H1 (cell line): ENCODE results near the gene GTF3C5.

Source experiments
- ASH2L ChIP-seq: fragments of 200-600, 300-600 bp; sonication (generic); IDR thresholded peaks from one replicate; pipeline ENCODE4 v1.7.1; 2017; ENCODE audit warnings: low read length
- ATF3 ChIP-seq: IDR thresholded peaks from 2 replicates; pipeline ENCODE4 v1.6.1; 2011; ENCODE audit warnings: low read depth, mild to moderate bottlenecking, low read length; ENCODE audit not compliant: insufficient read depth
- CTCF ChIP-seq, 3 experiments: IDR thresholded peaks; 1 replicate in 2 of 3; 2 replicates in 1 of 3; pipeline versions ENCODE4 v1.5.1 to v1.6.1; 2011; ENCODE audit warnings: low read length in 3 of 3, mild to moderate bottlenecking in 3 of 3, inconsistent platforms in 2 of 3, low read depth in 1 of 3, moderate library complexity in 1 of 3; ENCODE audit not compliant: insufficient read depth in 1 of 3; ENCODE audit errors: control extremely low read depth in 1 of 3
- EP300 ChIP-seq, 2 experiments: IDR thresholded peaks; 1 replicate in 1 of 2; 2 replicates in 1 of 2; pipeline ENCODE4 v1.6.1; 2011 to 2012; ENCODE audit warnings: low read depth in 2 of 2, low read length in 2 of 2, mild to moderate bottlenecking in 2 of 2, borderline replicate concordance in 1 of 2, inconsistent platforms in 1 of 2, moderate library complexity in 1 of 2
- GTF2F1 ChIP-seq: IDR thresholded peaks from 2 replicates; pipeline ENCODE4 v1.6.1; 2012; ENCODE audit warnings: low read depth, low read length, improper control_type of control experiment, borderline replicate concordance
- KDM1A ChIP-seq: fragments of 200-600, 300-600 bp; sonication (generic); IDR thresholded peaks from 2 replicates; pipeline ENCODE4 v1.7.1; 2016; ENCODE audit warnings: mild to moderate bottlenecking, low read length, borderline replicate concordance
- PHF8 ChIP-seq: fragments of 200-600 bp; sonication (generic); conservative IDR thresholded peaks from 2 replicates; pipeline ENCODE4 v1.7.1; 2012; ENCODE audit warnings: low read depth, mild to moderate bottlenecking, inconsistent platforms, low read length, moderate library complexity
- POLR2A ChIP-seq, 2 experiments: IDR thresholded peaks; 1 replicate in 1 of 2; 2 replicates in 1 of 2; pipeline ENCODE4 v1.6.1; 2011; ENCODE audit warnings: low read depth in 2 of 2, low read length in 2 of 2, mild to moderate bottlenecking in 2 of 2; ENCODE audit errors: control extremely low read depth in 1 of 2
- POLR2AphosphoS5 ChIP-seq: IDR thresholded peaks from 2 replicates; pipeline ENCODE4 v1.6.1; 2011; ENCODE audit warnings: low read depth, low read length
- SAP30 ChIP-seq: fragments of 300-600 bp; sonication (generic); IDR thresholded peaks from 2 replicates; pipeline ENCODE4 v1.7.1; 2012; ENCODE audit warnings: low read length, moderate library complexity, mild to moderate bottlenecking, inconsistent platforms; ENCODE audit not compliant: insufficient read depth, insufficient replicate concordance
- SIRT6 ChIP-seq: IDR thresholded peaks from one replicate; pipeline ENCODE4 v1.7.1; 2012; ENCODE audit warnings: low read length, inconsistent platforms

- TF ChIP-seq SAP30, result no peak
- no peak for TF ChIP-seq CTCF (IDR thresholded peaks at IDR 0.05; ENCODE audit: control extremely low read depth in 1 of 3, insufficient read depth in 1 of 3, low read depth in 1 of 3, low read length in 3 of 3)
- no peak for TF ChIP-seq PHF8
- no peak for TF ChIP-seq POLR2A (IDR thresholded peaks at IDR 0.05; ENCODE audit: control extremely low read depth in 1 of 2, low read depth in 2 of 2, low read length in 2 of 2)
- TF ChIP-seq SIRT6, result no peak
- TF ChIP-seq ATF3, result no peak
- TF ChIP-seq EP300 (IDR thresholded peaks at IDR 0.05; ENCODE audit: borderline replicate concordance in 1 of 2, low read depth in 2 of 2, low read length in 2 of 2), result no peak
- TF ChIP-seq ASH2L, result no peak
- TF ChIP-seq GTF2F1, result no peak
- TF ChIP-seq KDM1A, result no peak
- TF ChIP-seq POLR2AphosphoS5, result no peak
These were observed 14.3 kb downstream of the GTF3C5 start for GRCh38 chr9:133045132-133045531.
